Upper lobe of left lung (tissue), 6 donors: ENCODE data around the gene APIP. TPM values are rescaled to one million over a fixed set of nuclear protein-coding genes. Genes with fewer than 3 reads are reported as not detected.

Experiments used
- ATAC-seq, 2 donors: fragments of 200-7000 bp; cut with Tn5 transposase; one replicate each; pipeline ENCODE4 v1.9.1; 2022; ENCODE audit warnings: mild to moderate bottlenecking in 2 of 2, moderate library complexity in 2 of 2; ENCODE audit not compliant: low FRiP score in 2 of 2
- DNase-seq, 2 donors: peaks; one replicate each; pipeline ENCODE4 v3.0.0-alpha.2; 2019 to 2020
- H3K27ac ChIP-seq, 4 donors: fragments of 200-600 bp; sonication (generic); one replicate each; pipeline ENCODE4 v1.5.1; 2016 to 2019
- H3K27me3 ChIP-seq, 4 donors: fragments of 200-600 bp; sonication (generic); one replicate each; pipeline ENCODE4 v1.5.1; 2017 to 2019
- H3K36me3 ChIP-seq, 4 donors: fragments of 200-600 bp; sonication (generic); one replicate each; pipeline ENCODE4 v1.5.1; 2016 to 2019
- H3K4me1 ChIP-seq, 4 donors: fragments of 200-600 bp; sonication (generic); one replicate each; pipeline ENCODE4 v1.5.1; 2018 to 2019
- H3K4me3 ChIP-seq, 4 donors: fragments of 200-600 bp; sonication (generic); one replicate each; pipeline ENCODE4 v1.5.1; 2017 to 2019; ENCODE audit warnings: mild to moderate bottlenecking in 2 of 4, moderate library complexity in 1 of 4
- H3K9me3 ChIP-seq, 4 donors: fragments of 200-600 bp; sonication (generic); one replicate each; pipeline ENCODE4 v1.5.1; 2018 to 2019
- EP300 ChIP-seq, 4 donors: sonication (generic); formaldehyde crosslinking; IDR thresholded peaks; one replicate each; pipeline ENCODE4 v1.5.1; 2017; ENCODE audit warnings: antibody characterized with exemption in 4 of 4, control low read depth in 2 of 4
- POLR2A ChIP-seq, 4 donors: fragments of 450-650 bp; IDR thresholded peaks; one replicate each; pipeline ENCODE4 v1.5.1; 2016 to 2017; ENCODE audit warnings: antibody characterized with exemption in 4 of 4, mild to moderate bottlenecking in 2 of 4
- POLR2AphosphoS5 ChIP-seq, 2 donors: sonication (generic); formaldehyde crosslinking; IDR thresholded peaks; one replicate each; pipeline ENCODE4 v1.5.1; 2017; ENCODE audit warnings: antibody characterized with exemption in 2 of 2
- WGBS, 2 donors: methylation state at CpG; one replicate each; pipeline ENCODE4 v1.1.5; 2017 to 2018; 5-methylcytosine and 5-hydroxymethylcytosine counted together
- total RNA-seq, 6 donors: library from RNA; depleted of rRNA in 4 of 6; stranded (reverse); fragments of >200 nt in 4 of 6; gene quantifications; one replicate each; pipeline versions ENCODE4 v1.1.0 to v1.2.1, GENCODE V29; 2016 to 2021
- TF ChIP-seq, protein P1 (sequence below), 6 experiments: fragments of 450-650 bp in 4 of 6; fragments of 200-600 bp in 2 of 6; sonication (generic) in 2 of 6; IDR thresholded peaks; one replicate each; pipeline ENCODE4 v1.5.1; 2016 to 2019; ENCODE audit warnings: antibody characterized with exemption in 6 of 6
- donor health status: DM: no; HTN: no; CAD: no; lungs with moderate emphysema.
- donor health status: DM: no; HTN: yes; CAD: no; lungs with severe emphysema.

The APIP gene
- total RNA-seq, 6 donors from 2014 or later, result 4.2 to 47.4 (median 26.8) TPM

GRCh38 chr11:34846467-34846866, 69.7 kb downstream of the APIP start:
- Histone ChIP-seq H3K27me3 (no peaks in the 10 kb centered on the region), H3K36me3 (no peaks in the 10 kb centered on the region), H3K4me1 (no peaks in the 10 kb centered on the region), H3K4me3 (no peak overlapping the region), H3K9me3 (no peaks in the 10 kb centered on the region), H3K27ac (no peak overlapping the region)
- TF ChIP-seq POLR2AphosphoS5 (IDR thresholded peaks at IDR 0.05) (no peak), POLR2A (IDR thresholded peaks at IDR 0.05) (no peak), EP300 (IDR thresholded peaks at IDR 0.05) (no peak)
- TF ChIP-seq, protein P1, sequence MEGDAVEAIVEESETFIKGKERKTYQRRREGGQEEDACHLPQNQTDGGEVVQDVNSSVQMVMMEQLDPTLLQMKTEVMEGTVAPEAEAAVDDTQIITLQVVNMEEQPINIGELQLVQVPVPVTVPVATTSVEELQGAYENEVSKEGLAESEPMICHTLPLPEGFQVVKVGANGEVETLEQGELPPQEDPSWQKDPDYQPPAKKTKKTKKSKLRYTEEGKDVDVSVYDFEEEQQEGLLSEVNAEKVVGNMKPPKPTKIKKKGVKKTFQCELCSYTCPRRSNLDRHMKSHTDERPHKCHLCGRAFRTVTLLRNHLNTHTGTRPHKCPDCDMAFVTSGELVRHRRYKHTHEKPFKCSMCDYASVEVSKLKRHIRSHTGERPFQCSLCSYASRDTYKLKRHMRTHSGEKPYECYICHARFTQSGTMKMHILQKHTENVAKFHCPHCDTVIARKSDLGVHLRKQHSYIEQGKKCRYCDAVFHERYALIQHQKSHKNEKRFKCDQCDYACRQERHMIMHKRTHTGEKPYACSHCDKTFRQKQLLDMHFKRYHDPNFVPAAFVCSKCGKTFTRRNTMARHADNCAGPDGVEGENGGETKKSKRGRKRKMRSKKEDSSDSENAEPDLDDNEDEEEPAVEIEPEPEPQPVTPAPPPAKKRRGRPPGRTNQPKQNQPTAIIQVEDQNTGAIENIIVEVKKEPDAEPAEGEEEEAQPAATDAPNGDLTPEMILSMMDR (IDR thresholded peaks at IDR 0.05), result no peak
- 94 to 97% methylated on average over 3 of the region's 3 CpGs for WGBS, 2 donors
- no peak for DNase-seq
- no peak for ATAC-seq

DNA sequence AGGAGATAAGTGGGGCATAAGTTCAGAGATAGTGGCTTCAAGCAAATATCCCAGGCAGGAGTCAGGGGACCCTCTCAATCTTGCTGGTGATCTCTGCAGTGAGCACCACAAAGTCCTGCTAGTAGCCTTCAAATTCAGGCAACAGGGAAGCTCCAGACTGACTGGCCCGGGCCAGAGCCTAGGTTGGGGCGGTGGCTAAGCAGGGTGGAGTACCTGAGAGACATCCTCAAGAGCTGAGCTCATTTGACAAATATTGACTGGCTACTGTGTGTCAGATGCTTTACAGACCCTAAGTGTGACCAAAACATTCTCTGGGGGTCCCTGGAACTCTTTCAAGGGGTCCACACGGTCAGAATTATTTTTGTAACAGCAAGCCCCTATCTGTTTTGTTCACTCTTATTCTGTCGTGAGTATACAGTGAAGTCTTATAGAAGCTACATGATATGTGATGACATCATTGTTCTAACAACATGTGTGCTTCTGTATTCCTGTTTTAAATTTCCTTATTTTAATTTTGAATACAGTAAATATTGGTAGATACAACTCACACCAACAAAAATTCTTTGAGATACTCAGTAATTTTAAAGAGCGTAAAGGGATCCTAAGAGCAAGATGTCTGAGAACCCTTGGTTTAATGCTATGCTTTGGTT, 71.6 kb downstream of the APIP start:
- ATAC-seq (no peak), DNase-seq (no peak)
- no peaks in the 10 kb centered on the region for H3K9me3 ChIP-seq
- no peak overlapping the region for H3K27ac ChIP-seq
- H3K4me1 ChIP-seq, result no peaks in the 10 kb centered on the region
- TF ChIP-seq, protein P1 (IDR thresholded peaks at IDR 0.05), result no peak
- no peak for TF ChIP-seq POLR2A (IDR thresholded peaks at IDR 0.05)
- no peak for TF ChIP-seq EP300 (IDR thresholded peaks at IDR 0.05)
- TF ChIP-seq POLR2AphosphoS5 (IDR thresholded peaks at IDR 0.05), result no peak
- no peak overlapping the region for H3K4me3 ChIP-seq
- 87 to 89% methylated on average over 5 of the region's 5 CpGs for WGBS, 2 donors
- no peaks in the 10 kb centered on the region for H3K27me3 ChIP-seq
- H3K36me3 ChIP-seq, result no peaks in the 10 kb centered on the region

DNA sequence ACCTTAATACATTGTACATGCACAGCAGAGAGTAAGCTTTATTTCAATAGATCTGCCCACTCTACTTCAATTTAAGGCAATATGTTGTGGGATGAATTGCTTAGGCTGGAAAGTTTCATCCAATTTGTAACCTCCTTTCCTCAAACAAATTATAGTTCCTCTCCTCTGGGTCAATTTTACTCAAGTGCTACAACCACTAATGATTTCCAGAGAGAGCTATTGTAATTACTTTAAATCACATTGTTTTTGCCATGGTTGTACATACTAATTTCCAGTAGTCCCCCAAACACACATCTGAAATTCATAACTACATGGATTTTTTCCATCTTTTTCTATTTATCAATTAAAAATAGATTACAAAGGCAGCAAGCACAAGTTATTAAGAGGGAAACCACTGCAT, 72.9 kb downstream of the APIP start:
- TF ChIP-seq EP300 (IDR thresholded peaks at IDR 0.05), result no peak
- TF ChIP-seq POLR2AphosphoS5 (IDR thresholded peaks at IDR 0.05), result no peak
- TF ChIP-seq POLR2A (IDR thresholded peaks at IDR 0.05), result no peak
- TF ChIP-seq, protein P1 (IDR thresholded peaks at IDR 0.05), result no peak
- DNase-seq, result no peak
- H3K27me3 ChIP-seq, result no peaks in the 10 kb centered on the region
- no peak for ATAC-seq
- no peak overlapping the region for H3K27ac ChIP-seq
- no peaks in the 10 kb centered on the region for H3K9me3 ChIP-seq
- H3K36me3 ChIP-seq, result no peaks in the 10 kb centered on the region
- H3K4me1 ChIP-seq, result no peaks in the 10 kb centered on the region
- H3K4me3 ChIP-seq, result no peak overlapping the region

- no peaks in the 10 kb centered on the region for H3K27me3 ChIP-seq
- no peaks in the 10 kb centered on the region for H3K36me3 ChIP-seq
- H3K4me3 ChIP-seq, result no peak overlapping the region
- no peak overlapping the region for H3K27ac ChIP-seq
- ATAC-seq (peak; percentile 71 to 82), DNase-seq (peak in 1 of 2 donors; percentile 61)
- H3K4me1 ChIP-seq, result no peaks in the 10 kb centered on the region
- TF ChIP-seq, protein P1 (IDR thresholded peaks at IDR 0.05), result peak; percentile 26 to 58 (median 48)
- no peak for TF ChIP-seq EP300 (IDR thresholded peaks at IDR 0.05)
- 48 to 56% methylated on average over 4 of the region's 4 CpGs for WGBS, 2 donors
- H3K9me3 ChIP-seq, result no peaks in the 10 kb centered on the region
Observed at GRCh38 chr11:34840736-34841386, 75.3 kb downstream of the APIP start.

GRCh38 chr11:34839969-34840368, 76.2 kb downstream of the APIP start:
- Histone ChIP-seq H3K4me1 (no peaks in the 10 kb centered on the region), H3K9me3 (no peaks in the 10 kb centered on the region), H3K27me3 (no peaks in the 10 kb centered on the region), H3K4me3 (no peak overlapping the region), H3K27ac (no peak overlapping the region), H3K36me3 (no peaks in the 10 kb centered on the region)
- TF ChIP-seq EP300 (IDR thresholded peaks at IDR 0.05) (no peak), POLR2AphosphoS5 (IDR thresholded peaks at IDR 0.05) (no peak), POLR2A (IDR thresholded peaks at IDR 0.05) (no peak)
- TF ChIP-seq, protein P1 (IDR thresholded peaks at IDR 0.05), result no peak
- DNase-seq (no peak), ATAC-seq (no peak)
- WGBS, 2 donors, result 93 to 94% methylated on average over 2 of the region's 2 CpGs
